Transverse colon (tissue), 3 donors: ENCODE measurements around the gene VSX1.

Experiments
- EP300 ChIP-seq: sonication (generic); formaldehyde crosslinking; IDR thresholded peaks from one replicate; pipeline ENCODE4 v1.6.1; 2017; ENCODE audit warnings: antibody characterized with exemption, low read depth
- TF ChIP-seq, protein P1 (sequence below), 5 experiments: fragments of 200-600 bp in 3 of 5; fragments of 450-650 bp in 2 of 5; sonication (generic) in 3 of 5; IDR thresholded peaks; 1 replicate in 2 of 5; 2 replicates in 3 of 5; pipeline ENCODE4 v1.5.1; 2016 to 2017; ENCODE audit warnings: antibody characterized with exemption in 5 of 5, inconsistent platforms in 3 of 5, mild to moderate bottlenecking in 2 of 5, moderate library complexity in 1 of 5

DNA sequence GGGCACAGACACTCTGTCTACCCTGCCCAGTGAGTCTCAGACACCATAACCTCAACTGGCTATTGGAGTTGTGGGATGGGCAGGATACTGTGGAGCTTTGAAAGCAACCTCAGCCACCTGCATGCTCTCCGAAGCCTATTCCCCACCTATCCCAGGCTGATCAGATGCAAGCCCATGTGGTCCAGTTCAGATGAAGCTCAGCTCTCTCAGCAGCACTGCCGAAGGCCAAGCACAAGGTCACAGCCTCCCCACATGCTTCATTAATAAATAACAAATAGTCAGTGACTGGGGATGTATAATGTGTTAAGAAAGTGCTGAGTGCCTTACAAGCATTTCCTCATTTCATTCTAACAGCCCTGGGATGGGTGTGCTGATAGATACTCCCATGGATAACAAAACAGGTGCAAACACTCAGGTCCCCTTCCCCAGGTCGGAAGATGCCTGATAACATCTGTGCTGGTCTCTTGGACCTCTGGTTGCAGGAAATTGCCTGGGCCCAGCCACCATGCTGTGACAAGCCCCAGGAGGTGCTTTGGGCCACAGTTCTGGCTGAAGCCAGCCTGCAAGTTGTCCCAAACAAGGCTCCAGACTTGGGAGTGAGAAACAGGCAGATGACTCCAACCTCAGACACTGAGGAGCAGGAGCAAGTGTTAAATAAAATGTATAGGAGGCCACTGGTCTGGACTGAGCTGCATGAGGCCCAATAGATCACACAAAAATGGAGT, 27.7 kb downstream of the VSX1 start:
- no peak for TF ChIP-seq EP300
- TF ChIP-seq, protein P1, sequence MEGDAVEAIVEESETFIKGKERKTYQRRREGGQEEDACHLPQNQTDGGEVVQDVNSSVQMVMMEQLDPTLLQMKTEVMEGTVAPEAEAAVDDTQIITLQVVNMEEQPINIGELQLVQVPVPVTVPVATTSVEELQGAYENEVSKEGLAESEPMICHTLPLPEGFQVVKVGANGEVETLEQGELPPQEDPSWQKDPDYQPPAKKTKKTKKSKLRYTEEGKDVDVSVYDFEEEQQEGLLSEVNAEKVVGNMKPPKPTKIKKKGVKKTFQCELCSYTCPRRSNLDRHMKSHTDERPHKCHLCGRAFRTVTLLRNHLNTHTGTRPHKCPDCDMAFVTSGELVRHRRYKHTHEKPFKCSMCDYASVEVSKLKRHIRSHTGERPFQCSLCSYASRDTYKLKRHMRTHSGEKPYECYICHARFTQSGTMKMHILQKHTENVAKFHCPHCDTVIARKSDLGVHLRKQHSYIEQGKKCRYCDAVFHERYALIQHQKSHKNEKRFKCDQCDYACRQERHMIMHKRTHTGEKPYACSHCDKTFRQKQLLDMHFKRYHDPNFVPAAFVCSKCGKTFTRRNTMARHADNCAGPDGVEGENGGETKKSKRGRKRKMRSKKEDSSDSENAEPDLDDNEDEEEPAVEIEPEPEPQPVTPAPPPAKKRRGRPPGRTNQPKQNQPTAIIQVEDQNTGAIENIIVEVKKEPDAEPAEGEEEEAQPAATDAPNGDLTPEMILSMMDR (IDR thresholded peaks at IDR 0.05) = no peak
